IPS-NIHi7 (cell line): Measurements from ENCODE around the gene GPR176.
A peak's percentile ranks its signal among the peaks of the same experiment; 100 is the strongest.

Experiments
- DNase-seq: peaks from one replicate; pipeline ENCODE4 v3.0.0; 2012; ENCODE audit warnings: mixed read lengths; ENCODE audit errors: extremely low spot score

Gene GPR176, protein sequence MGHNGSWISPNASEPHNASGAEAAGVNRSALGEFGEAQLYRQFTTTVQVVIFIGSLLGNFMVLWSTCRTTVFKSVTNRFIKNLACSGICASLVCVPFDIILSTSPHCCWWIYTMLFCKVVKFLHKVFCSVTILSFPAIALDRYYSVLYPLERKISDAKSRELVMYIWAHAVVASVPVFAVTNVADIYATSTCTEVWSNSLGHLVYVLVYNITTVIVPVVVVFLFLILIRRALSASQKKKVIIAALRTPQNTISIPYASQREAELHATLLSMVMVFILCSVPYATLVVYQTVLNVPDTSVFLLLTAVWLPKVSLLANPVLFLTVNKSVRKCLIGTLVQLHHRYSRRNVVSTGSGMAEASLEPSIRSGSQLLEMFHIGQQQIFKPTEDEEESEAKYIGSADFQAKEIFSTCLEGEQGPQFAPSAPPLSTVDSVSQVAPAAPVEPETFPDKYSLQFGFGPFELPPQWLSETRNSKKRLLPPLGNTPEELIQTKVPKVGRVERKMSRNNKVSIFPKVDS

DNA sequence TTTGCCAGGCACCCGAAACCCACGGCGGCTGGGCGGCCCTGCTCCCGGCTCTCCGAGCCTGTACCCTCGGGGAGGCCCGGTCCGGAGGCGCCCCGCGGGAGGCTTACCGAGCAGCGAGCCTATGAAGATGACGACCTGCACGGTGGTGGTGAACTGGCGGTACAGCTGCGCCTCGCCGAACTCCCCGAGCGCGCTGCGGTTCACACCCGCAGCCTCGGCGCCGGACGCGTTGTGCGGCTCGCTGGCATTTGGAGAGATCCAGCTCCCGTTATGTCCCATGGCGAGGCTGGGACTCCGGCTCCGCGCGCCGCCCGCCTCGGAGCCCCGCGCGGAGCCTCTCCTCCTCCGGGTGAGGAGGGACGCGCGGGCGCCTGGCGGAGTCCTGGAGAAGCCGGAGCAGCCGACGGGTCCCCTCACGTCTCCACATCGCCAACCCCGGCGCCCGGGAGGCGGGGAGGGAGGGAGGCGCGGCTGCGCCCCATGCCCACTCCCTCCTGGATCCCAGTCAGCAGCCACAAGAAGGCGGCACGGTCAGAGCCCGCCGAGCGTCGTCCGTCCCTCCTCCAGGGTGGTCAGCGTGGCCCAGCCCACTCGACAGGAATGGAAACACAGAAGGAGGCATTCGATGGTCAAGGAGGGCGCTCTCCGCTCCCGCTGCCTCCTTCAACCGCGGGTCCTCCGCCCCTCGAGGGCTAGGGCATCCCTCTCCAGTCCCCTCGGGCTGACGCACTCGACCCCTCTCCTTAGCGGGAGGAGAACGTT lies at the start of gene GPR176:
TSS of gene GPR176 (minus strand) at position 519 of the 762 bp plus-strand sequence. CDS start at position 279, 240 bp downstream.
- peak; percentile 55 for DNase-seq

DNA sequence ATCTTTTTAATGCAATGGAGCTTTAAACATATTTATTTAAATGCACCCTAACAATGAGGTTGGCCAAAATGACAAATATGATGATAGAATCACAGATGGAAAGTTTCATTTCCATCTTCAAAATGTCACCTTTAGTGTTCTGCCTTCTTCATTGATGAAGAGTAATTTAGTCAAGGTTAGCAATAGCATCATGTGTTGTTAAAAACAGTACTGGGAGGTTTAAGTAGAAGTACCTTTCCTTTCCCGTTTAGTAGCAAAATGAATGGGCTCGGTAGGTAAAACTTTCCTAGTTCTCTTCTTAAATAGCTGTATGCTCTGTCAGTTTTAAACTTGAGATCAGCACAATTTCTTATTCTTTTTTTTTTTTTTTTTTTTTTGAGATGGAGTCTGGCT lies 48.9 kb upstream of the GPR176 start:
- DNase-seq: no peak

DNA sequence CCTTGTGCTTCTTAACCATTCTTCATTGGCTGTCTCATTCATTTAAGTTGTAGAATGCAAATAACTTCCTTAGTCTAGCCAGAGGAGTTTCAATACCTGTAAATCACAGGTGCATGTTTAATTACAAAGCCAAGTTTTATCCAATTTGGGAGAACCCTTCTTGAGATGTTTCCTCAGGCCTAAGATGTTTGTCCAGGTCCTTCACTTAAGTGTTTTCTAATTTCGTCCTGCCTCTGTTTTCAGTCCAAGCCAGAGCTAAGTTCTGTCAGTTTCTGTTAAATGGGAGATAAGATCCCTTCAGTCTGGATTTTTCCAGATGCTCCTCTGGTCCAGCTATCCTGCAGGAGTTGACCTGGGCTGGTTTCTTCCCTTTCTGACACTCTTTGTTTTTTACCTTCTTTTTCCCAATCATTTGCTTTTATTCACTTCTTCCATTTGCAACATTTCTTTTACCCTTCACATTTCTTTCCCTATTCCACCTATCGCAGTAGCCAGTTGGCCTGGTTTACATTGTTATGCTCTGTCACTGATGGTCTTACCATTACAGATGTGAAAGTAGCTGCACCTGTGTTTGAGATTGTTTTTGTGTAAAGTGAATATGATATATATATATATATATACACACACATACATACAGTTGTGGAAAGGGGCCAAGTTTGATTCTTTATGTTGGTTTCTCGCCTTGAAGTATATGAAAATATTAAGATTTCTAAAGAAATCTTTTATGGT lies 48.4 kb upstream of the GPR176 start:
- DNase-seq: no peak

DNA sequence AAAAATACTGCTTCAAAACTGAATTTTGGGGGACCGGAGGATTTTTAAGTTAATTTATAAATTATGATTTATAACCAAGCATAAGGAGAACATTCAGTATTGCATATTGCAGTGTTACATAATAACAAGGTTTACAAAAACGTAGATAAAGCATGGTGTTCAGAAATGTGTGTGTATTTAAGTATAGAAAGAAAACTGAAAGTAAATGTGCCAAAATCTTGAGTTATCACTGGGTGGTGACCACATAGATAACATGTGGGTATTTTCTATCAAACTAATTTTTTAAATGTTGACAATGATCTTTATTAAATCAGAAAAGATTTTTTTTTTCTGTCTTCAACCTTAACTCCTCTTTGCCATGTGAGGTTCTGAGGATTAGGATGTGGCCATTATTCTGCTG lies 46.5 kb upstream of the GPR176 start:
- DNase-seq: no peak

DNA sequence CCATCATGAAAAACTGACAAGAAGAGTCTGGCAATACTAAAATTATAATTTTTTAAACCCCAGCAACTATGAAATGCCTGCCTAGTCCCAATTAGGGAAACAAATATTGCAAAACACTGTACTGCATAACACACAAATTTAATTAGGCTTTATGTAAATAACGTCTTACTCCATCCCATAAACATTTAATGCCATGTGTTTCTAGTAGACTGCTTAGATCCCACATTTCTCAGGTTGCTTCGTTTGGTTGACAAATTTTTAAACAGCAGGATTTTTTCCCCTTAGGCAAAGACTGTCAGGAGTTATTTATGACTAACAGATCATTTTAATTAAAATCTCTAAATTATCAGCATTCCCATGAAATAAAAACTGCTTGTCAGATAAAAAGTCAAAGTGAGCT lies 43.7 kb upstream of the GPR176 start:
- DNase-seq: no peak

DNA sequence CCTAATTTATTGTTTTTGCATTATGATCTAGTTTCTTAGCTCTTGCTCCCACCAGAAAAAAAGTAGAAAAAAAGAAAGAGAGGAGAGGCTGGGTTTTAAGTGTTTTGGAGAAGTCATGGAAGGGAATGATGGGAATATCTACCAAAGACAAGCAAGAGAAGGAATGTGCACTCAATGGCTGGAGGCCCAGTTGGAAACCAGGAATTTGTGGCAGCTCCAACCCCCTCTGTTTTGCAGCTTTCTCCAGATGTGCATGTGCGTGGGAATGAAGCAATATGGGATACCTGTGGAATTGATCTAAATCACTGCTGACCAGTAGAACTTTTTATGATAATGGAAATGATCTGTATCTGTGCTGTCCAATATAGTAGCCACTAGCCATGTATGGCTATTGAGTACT lies 41.0 kb upstream of the GPR176 start:
- no peak for DNase-seq

DNA sequence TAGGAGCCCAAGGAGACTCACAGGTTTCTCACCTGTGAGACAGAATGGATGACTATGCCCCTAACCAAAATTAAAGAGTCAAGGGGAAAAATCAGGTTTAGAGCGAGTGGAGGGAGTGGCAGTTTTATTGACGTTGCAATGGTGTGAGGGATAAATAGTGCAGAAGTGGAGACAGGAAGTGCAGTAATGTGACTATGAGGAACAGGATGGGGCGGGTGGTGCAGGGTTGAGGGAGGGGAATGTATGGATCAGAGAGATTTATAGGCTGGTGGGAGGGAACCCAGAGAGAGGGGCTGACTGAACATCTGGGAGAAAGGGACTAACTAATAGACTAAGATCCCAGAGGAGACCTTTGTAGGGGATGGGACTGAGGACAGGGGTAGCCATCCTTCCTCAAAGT lies 40.3 kb upstream of the GPR176 start:
- DNase-seq: no peak

DNA sequence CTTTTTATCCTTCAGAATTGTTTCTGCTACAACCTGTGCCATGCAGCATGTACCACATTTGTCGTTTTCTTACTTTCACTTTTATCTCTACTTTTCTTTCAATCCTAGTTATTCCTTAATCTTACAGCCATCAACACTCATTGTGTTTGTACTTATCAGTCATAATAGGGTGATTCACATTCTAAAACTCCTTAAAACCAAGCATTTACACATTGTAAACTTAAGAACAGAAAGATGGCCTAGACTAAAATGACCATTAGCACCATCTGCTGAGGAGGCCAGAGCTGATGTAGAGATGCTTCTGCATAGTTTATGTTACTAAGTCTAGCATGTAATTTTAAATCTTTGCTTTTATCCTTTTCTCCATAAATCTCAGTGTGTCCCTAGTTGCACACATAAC lies 39.3 kb upstream of the GPR176 start:
- DNase-seq: no peak

DNA sequence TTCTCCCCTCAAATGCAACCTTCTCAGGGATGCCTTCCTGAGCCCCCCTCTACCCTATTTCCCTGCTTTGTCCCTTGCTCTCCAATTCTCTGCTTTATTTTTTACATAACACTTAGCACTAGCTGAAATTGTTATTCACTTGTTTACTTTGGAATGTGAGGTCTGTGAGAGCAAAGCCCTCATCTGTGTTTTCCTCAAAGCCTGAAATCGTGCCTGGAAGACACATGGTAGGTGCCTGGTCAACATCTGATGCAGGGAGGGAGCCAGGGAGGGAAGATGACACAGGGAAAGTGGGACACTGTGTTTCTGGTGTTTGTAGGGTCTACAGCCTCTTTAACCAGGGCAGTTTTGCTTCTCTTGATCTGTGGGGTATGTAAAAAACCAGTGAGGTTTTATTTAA lies 37.4 kb upstream of the GPR176 start:
- no peak for DNase-seq

DNA sequence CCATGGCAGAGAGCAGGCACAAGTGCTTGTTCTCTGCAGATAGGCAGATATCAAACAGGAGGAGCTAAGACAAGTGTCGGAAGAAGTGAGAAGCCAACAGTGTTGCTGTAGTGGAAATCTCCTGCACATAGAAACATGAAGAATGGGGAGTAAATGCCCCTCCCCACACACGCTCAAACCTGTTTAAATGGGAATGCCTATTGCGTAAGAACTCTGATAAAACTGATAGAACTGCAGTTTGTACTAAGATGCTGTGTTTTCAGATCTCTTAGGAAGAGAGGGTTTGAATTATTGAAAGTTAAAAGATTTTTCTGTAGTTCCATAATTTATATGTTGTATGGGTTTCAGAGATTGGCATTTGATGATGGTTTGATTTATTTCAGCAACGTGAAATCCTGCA lies 33.5 kb upstream of the GPR176 start:
- no peak for DNase-seq

DNA sequence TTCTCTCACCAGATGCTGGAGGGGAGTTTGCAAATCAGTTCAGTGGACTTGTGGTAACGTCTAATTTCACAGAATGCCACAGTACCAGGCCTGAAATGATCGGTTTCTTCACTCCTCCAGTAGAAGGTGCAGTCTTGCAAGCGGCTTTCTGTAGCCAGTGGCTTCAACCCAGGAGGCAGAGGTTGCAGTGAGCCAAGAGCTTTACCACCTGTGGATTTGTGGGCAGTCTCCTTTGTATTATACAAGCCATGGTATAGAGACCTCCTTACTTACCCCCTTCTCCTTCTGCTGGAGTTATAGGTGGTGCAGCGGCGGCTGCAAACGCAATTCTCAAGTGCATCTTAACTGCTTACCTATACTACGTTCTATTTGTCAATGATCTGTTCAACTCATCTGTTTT lies 31.5 kb upstream of the GPR176 start:
- no peak for DNase-seq

DNA sequence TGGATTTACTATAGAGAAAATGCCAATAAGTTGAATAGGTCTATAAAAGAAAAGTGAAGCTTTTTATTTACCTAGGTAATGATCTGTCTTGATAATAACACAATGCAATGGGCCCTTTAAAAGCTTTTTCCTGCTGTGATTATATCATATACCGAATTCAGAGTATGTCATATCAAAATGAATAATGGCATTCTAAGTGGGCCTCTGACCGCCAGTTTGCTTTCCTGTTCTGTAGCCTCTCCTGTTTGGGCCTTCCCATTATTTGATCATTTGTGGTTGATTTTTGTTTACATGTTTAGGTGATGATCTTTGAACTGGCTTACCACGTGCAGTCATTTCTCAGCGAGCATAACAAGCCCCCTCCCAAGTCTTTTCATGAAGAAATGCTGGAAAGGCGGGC lies 28.8 kb upstream of the GPR176 start:
- no peak for DNase-seq

DNA sequence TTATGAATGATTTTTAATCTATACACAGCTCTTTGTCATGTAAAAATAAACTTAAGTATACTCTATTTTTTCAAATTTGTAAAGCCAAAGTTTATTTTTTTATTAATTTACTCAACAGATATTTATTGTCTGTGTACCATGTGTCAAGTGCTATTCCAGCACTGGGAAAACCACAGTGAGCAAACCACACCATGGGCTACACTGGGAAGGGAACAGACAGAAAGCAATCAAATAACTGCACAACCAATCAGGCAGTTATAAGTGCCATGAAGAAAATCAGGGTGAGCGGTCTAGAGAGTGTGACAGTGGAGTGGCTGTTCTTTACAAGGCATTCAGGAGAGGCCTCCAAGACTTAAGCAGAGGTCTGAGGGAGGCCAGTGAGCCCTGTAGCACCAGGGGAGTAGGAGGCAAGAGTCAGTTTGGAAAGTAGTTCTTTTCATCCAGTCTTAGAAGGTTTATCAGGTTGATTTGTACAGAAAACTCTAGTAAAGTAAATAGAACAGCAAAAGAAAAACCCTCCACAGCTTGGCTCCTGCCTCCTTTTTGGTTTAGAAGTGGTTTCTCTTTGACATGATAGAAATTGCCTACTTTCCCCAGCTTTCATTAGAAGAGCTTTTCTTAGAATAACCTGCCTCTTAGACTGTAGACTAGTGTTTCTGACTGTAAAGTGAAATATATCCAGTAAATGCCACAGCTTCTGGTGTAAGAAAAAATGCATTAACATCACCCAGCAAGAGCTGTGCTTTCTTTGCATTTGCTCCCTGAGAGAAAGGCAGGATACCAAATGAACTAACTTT lies 27.5 kb upstream of the GPR176 start:
- no peak for DNase-seq

DNA sequence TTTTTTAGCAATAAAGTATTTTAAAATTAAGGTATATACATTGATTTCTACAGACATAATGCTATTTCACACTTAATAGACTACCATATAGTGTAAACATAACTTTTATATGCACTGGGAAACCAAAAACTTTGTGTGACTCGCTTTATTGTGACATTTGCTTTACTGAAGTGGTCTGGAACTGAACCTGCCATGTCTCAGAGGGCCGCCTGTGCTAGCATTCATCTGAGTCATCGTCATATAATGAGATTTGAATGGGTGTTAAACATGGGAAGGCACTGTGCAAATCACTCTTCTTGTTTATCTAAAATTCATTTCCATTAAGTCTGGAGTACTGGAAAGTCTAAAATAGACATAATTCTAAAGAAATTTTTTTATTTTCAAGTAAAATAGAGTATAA lies 26.8 kb upstream of the GPR176 start:
- DNase-seq: no peak

DNA sequence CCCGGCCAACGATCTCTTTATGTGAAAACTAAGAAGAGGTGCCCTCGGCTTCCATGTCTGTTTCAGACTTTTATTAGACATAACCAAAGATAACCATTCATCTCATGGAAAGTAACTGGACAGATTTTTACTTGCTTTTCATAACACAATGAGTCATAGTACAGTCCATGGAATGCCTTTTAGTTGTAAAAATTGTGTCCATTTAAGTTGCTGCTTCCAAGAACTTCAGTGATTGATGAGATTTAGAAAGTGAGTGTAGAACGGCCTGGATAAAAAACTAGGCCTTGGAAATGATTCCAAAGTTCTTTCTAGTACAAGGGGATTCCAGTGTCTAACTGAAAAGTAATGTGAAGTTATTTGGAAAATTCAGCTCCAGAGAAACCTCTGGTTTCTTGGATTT lies 24.7 kb upstream of the GPR176 start:
- DNase-seq: no peak

DNA sequence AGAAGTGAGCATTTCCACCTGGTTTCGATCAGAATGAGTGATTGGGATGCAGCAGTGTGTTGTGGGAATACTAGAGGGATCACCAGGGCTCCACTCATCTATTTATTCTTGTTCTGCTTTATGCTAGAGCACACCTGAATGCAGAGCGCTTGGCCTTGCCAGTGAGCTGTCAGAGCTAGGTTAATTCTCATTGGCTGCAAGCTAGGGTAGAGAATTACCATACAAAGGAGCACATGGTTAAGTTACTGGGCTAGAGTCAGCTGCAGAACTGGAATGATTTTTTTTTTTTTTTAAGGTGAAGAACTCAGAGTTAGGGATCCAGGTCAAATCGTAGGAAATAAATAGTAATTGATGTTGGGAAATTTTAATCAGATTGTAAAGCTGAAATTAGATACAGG lies 22.7 kb upstream of the GPR176 start:
- DNase-seq: no peak

DNA sequence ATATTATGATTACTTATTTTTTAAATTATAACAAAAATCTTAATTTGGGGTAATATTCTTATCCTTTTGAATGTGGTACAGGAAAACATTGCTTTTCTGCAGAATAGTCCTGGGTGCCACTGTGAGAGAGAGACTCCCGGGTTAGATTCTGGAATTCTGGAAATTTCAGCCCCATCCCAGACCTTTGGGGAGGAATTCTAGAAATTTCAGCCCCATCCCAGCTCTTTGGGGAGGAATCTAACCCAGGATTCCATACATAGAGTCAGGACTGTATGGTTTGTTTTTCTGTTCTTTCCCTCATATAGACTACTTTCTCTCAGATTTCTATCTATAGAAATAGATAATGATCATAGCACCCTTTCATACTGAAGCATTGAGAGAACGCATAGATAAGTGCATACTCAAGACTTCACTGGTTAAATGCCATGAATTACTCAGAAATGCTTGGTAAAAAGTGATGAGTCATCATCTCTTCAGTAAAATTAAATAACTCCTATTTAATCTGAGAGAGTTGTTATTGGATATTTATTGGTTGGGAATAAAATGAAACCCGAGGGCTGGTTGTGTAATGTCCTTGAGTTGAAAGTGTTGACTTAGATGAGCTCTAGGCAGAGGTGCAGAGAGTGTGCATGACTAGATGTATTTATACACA lies 22.2 kb upstream of the GPR176 start:
- DNase-seq: no peak

DNA sequence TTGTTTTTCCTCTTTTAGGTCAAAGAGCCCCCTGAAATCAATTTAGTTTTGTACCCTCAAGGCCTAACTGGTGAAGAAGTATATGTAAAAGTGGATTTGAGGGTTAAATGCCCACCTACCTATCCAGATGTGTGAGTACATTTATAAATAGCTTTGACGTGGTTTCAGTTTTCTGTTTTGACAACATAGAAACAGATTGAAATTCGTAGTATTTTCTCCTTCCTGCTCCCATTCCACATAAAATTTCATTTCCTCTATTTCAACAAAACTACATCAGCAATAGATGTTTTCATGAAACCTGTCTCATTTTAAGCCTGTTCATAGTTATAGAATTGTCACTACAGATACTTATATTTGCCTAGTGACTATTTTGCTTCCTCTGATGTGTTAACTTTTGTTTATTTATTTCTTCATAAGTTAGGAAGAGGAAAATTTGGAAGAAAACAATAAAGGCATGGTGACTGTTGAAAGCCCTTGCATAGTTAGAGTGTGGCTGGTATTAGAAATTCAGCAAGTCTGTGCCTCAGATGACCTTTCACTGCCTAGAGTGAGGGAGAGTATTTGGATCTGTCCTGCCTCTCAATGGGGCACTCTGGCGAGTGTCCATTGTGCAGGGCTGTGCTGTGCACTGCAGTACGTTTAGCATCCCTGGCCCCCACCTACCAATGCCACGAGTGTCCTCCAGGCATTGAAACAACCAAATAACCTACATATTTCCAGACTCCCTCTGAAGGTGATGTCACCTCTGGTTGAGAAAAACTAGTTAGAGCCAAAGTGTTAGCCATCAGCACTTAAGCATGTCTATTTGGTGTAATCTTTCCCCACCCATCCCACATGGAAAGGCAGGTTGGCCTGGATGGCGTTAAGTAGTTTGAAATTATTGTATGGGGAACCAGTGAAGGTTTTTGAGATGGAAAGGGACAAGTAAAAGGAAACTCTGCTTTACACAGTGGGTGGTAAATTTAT lies 19.7 kb upstream of the GPR176 start:
- no peak for DNase-seq

DNA sequence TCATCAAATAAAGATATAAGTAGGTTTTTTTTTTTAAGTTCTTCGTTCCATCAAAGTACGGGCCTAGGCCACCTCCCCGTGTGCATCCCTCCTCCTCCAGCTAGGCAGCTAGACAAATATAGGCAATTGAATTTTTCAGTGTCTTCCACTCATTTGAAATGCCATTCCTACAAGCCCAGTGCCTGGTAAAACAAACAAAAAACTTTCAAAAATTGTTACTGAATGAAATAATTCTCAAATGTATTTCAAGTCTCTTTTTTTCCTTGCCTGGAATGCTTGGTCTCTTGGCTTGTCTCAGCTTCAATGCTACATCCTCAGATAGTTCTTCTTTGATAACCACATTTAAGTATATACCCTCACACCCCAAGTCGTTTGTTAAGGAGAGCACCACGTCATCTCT lies 17.6 kb upstream of the GPR176 start:
- no peak for DNase-seq

DNA sequence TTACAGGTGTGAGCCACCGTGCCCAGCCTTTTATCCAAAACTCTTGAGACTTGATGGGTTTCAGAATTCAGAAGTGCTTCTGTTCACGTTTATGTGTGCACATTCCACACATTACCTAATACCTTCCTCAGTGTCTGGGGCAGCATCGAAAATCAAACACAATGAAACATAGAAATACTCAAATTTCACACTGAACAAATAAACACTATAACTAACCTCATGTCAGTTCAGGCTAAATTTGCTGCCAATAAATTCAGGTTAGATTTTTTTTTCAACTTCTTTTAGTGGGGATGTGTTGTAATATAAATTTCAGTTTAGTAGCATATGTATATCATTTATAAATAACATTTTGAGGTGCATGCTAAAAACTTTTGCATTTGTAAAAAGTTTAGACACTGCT lies 16.6 kb upstream of the GPR176 start:
- no peak for DNase-seq
